Stimulated activated CD4-positive, alpha-beta T cell treated with anti-CD3 and anti-CD28 coated beads, Interleukin-12 subunit alpha, Interleukin-12 subunit beta, amount 100 ng/mL, for 48 hours (primary cell): ENCODE results near the gene CAMK2B.

ENCODE experiments used
- DNase-seq, 3 donors: peaks; one replicate each; pipeline ENCODE4 v3.0.0-alpha.2; 2020; ENCODE audit warnings: low read depth in 2 of 3, low spot score in 1 of 3

CAMK2B gene

GRCh38 chr7:44287488-44288380, 37.7 kb downstream of the CAMK2B start:
- DNase-seq, result no peak

- DNase-seq, result no peak
These were observed 38.5 kb downstream of the CAMK2B start for GRCh38 chr7:44286618-44287487.

- DNase-seq, result no peak
These were observed 39.2 kb downstream of the CAMK2B start for GRCh38 chr7:44286182-44286617.

- no peak for DNase-seq
These were observed 39.8 kb downstream of the CAMK2B start for GRCh38 chr7:44285561-44285960.

- no peak for DNase-seq
These were observed 40.4 kb downstream of the CAMK2B start for GRCh38 chr7:44284881-44285541.

- DNase-seq, result no peak
These were observed 41.2 kb downstream of the CAMK2B start for GRCh38 chr7:44284216-44284615.

- no peak for DNase-seq
These were observed 41.8 kb downstream of the CAMK2B start for GRCh38 chr7:44283381-44284211.

GRCh38 chr7:44282601-44283171, 42.7 kb downstream of the CAMK2B start:
- DNase-seq, result no peak

- no peak for DNase-seq
These were observed 43.4 kb downstream of the CAMK2B start for GRCh38 chr7:44281811-44282600.

- DNase-seq, result no peak
These were observed 44.2 kb downstream of the CAMK2B start for GRCh38 chr7:44280993-44281721.

- DNase-seq, result no peak
These were observed 44.8 kb downstream of the CAMK2B start for GRCh38 chr7:44280636-44280992.

GRCh38 chr7:44279731-44280505, 45.5 kb downstream of the CAMK2B start:
- DNase-seq, result no peak

GRCh38 chr7:44279286-44279685, 46.1 kb downstream of the CAMK2B start:
- no peak for DNase-seq

GRCh38 chr7:44278451-44279161, 46.8 kb downstream of the CAMK2B start:
- DNase-seq, result no peak

- DNase-seq, result no peak
These were observed 47.5 kb downstream of the CAMK2B start for GRCh38 chr7:44277851-44278250.

GRCh38 chr7:44277391-44277790, 48.0 kb downstream of the CAMK2B start:
- DNase-seq, result no peak

GRCh38 chr7:44276571-44277221, 48.7 kb downstream of the CAMK2B start:
- DNase-seq, result no peak
